Mesothelial cell of epicardium (in vitro differentiated cells): ENCODE measurements around the gene CITED2. TPM values are rescaled to one million over a fixed set of nuclear protein-coding genes. Genes with fewer than 3 reads are reported as not detected.

Source experiments
- DNase-seq, 2 experiments: peaks; one replicate each; pipeline ENCODE4 v3.0.0; 2021; ENCODE audit warnings: low spot score in 2 of 2; ENCODE audit not compliant: unreplicated experiment in 2 of 2
- H3K27ac Mint-ChIP-seq: 2 replicates; pipeline ENCODE4 v1.8.0; 2021; ENCODE audit warnings: mixed read lengths
- H3K27me3 Mint-ChIP-seq: 2 replicates; pipeline ENCODE4 v1.8.0; 2021; ENCODE audit warnings: low read depth, mixed read lengths
- H3K36me3 Mint-ChIP-seq: 2 replicates; pipeline ENCODE4 v1.8.0; 2021; ENCODE audit warnings: mixed read lengths
- H3K4me1 Mint-ChIP-seq: 2 replicates; pipeline ENCODE4 v1.8.0; 2021; ENCODE audit warnings: mixed read lengths
- H3K4me3 Mint-ChIP-seq: 2 replicates; pipeline ENCODE4 v1.8.0; 2021; ENCODE audit warnings: mild to moderate bottlenecking, moderate library complexity, mixed read lengths
- H3K9me3 Mint-ChIP-seq: 2 replicates; pipeline ENCODE4 v1.8.0; 2021; ENCODE audit warnings: mixed read lengths
- CTCF ChIP-seq: fragments of 200-600 bp; sonication (generic); IDR thresholded peaks from one replicate; pipeline ENCODE4 v1.5.0; 2021; ENCODE audit warnings: antibody characterized with exemption; ENCODE audit not compliant: unreplicated experiment
- total RNA-seq: library from RNA; stranded (reverse); gene quantifications from 3 replicates; pipeline ENCODE4 v1.2.1, GENCODE V29; 2021

CITED2 gene
- total RNA-seq = 85.0 to 92.9 TPM (median 91.1 TPM) in 3 replicates

- H3K27me3 Mint-ChIP-seq = no peaks in the 10 kb centered on the region
- TF ChIP-seq CTCF = no peak
These were observed at the start of gene CITED2 for GRCh38 chr6:139374357-139375225. CITED2 (minus strand) TSS chr6:139374648; CDS start chr6:139373944, 704 bp downstream.

GRCh38 chr6:139423037-139423703 lies 48.7 kb upstream of the CITED2 start:
- H3K4me1 Mint-ChIP-seq = peaks cover 17% of the 10 kb centered on the region
- no peak for TF ChIP-seq CTCF
- no peak for DNase-seq
- H3K9me3 Mint-ChIP-seq = no peaks in the 10 kb centered on the region
- no peak overlapping the region for H3K4me3 Mint-ChIP-seq
- no peaks in the 10 kb centered on the region for H3K36me3 Mint-ChIP-seq
- H3K27me3 Mint-ChIP-seq = no peaks in the 10 kb centered on the region
- H3K27ac Mint-ChIP-seq = no peak overlapping the region

More at GRCh38 chr6:139374357-139375225, at the start of gene CITED2:
- Mint-ChIP-seq H3K36me3 (peaks cover 6% of the 10 kb centered on the region), H3K9me3 (no peaks in the 10 kb centered on the region), H3K4me1 (peaks cover 44% of the 10 kb centered on the region), H3K4me3 (peak within 1 kb of the TSS; percentile 98), H3K27ac (peak within 1 kb of the TSS; percentile 99)
- peak; percentile 81 to 95 for DNase-seq

GRCh38 chr6:139422105-139423036 lies 47.9 kb upstream of the CITED2 start:
- TF ChIP-seq CTCF = no peak
- H3K27ac Mint-ChIP-seq = peak overlapping the region; percentile 13
- H3K36me3 Mint-ChIP-seq = no peaks in the 10 kb centered on the region
- DNase-seq = no peak
- no peaks in the 10 kb centered on the region for H3K27me3 Mint-ChIP-seq
- no peak overlapping the region for H3K4me3 Mint-ChIP-seq
- H3K9me3 Mint-ChIP-seq = no peaks in the 10 kb centered on the region
- peaks cover 17% of the 10 kb centered on the region for H3K4me1 Mint-ChIP-seq

GRCh38 chr6:139418481-139419132 lies 44.2 kb upstream of the CITED2 start:
- no peak for TF ChIP-seq CTCF
- H3K4me3 Mint-ChIP-seq = no peak overlapping the region
- H3K9me3 Mint-ChIP-seq = no peaks in the 10 kb centered on the region
- H3K36me3 Mint-ChIP-seq = no peaks in the 10 kb centered on the region
- H3K27ac Mint-ChIP-seq = no peak overlapping the region
- no peak for DNase-seq
- no peaks in the 10 kb centered on the region for H3K27me3 Mint-ChIP-seq
- peaks cover 15% of the 10 kb centered on the region for H3K4me1 Mint-ChIP-seq

GRCh38 chr6:139416146-139416545 lies 41.7 kb upstream of the CITED2 start:
- Mint-ChIP-seq H3K4me3 (no peak overlapping the region), H3K9me3 (no peaks in the 10 kb centered on the region), H3K4me1 (peaks cover 11% of the 10 kb centered on the region), H3K27me3 (no peaks in the 10 kb centered on the region), H3K36me3 (no peaks in the 10 kb centered on the region), H3K27ac (no peak overlapping the region)
- no peak for DNase-seq
- TF ChIP-seq CTCF = no peak
